SJSA1 (cell line): Measurements from ENCODE around the gene ZNF836. TPM values are rescaled to one million over a fixed set of nuclear protein-coding genes. Genes with fewer than 3 reads are reported as not detected.
"Not testable (repeated sequence)": the region's sequence is repeated elsewhere in the genome, so short reads cannot be mapped to it uniquely, and the experiment has no call there.

Source experiments
- DNase-seq, 2 experiments: peaks; one replicate each; pipeline ENCODE4 v3.0.0-alpha.2; 2015 to 2020; ENCODE audit warnings: low spot score in 2 of 2, low read depth in 1 of 2
- H3K27ac ChIP-seq: fragments of 250-450 bp; sonication (Bioruptor Pico); 2 replicates; pipeline ENCODE4 v1.5.1; 2020; ENCODE audit warnings: mild to moderate bottlenecking, moderate library complexity
- H3K27me3 ChIP-seq: fragments of 250-450 bp; sonication (Bioruptor Pico); replicated peaks from 2 replicates; pipeline ENCODE4 v1.5.1; 2020; ENCODE audit warnings: mild to moderate bottlenecking, moderate library complexity
- H3K36me3 ChIP-seq: fragments of 250-450 bp; sonication (Bioruptor Pico); 2 replicates; pipeline ENCODE4 v1.5.1; 2020; ENCODE audit warnings: mild to moderate bottlenecking
- H3K4me1 ChIP-seq: fragments of 250-450 bp; sonication (Bioruptor Pico); replicated peaks from 2 replicates; pipeline ENCODE4 v1.6.1; 2021; ENCODE audit warnings: mild to moderate bottlenecking
- H3K4me3 ChIP-seq: fragments of 250-450 bp; sonication (Bioruptor Pico); 2 replicates; pipeline ENCODE4 v1.5.1; 2020; ENCODE audit warnings: mild to moderate bottlenecking
- H3K9me3 ChIP-seq: fragments of 250-450 bp; sonication (Bioruptor Pico); replicated peaks from 2 replicates; pipeline ENCODE4 v1.5.1; 2020; ENCODE audit warnings: mild to moderate bottlenecking
- total RNA-seq: library from RNA; depleted of rRNA; stranded (reverse); fragments of >200 nt; shearing (Covaris generic); gene quantifications from 2 replicates; pipeline ENCODE4 v1.2.3, GENCODE V29; 2014; rRNA removed

Gene ZNF836
- 4.3 and 5.9 TPM in 2 replicates for total RNA-seq

DNA sequence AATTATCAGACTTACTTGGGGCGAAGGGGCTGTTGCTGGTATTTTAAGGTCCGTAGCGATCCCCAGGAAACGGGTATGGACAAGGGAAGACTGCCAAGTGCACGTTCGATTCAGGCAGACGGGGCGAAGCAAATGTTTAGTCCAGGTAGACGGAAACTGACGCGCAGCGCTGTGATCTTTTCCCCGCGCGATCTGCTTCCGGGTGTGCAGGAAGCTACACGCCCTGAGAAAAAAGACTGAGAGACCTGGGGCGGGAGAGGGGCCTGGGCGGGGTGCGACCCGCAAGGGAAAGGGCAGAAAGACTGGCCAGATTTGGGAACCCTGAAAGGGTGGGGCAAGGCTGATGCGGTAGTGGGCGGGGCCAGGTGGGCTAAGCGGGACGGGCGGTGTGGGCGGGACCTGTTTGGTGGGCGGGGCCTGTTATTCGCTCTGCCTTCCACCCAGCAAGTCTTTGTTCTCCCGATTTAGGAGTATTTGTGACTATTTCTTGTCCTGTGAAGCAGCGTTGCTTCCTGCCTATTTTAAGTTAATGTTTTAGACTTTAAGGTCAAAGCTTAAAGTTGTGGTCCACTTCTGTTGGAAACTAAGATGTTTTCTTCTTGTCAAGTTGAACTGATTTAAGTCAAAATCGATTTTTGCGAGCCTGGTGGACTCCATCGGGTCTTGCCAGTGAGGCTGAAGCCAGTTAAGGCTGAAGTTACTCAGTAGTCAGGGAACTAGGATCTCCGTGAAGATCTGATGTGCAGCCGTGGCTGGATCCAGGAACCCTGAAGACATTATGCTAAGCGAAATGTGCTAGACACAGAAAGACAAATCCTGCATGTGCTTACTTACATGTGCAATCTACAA lies at the start of gene ZNF836:
Gene ZNF836, minus strand, starts transcription at position 301 of the 849 bp plus-strand sequence. CDS start 3,549 bp downstream, outside the sequence.
- 0 out of 2 replicates have a peak, but pooled peaks cover 8% of the 10 kb centered on the region for H3K9me3 ChIP-seq
- H3K27ac ChIP-seq: 0 out of 2 replicates have a peak within 1 kb of the TSS, but pooled peaks have one; percentile 20
- peak within 1 kb of the TSS; percentile 56 for H3K4me3 ChIP-seq
- H3K27me3 ChIP-seq: no peaks in the 10 kb centered on the region
- H3K4me1 ChIP-seq: peaks cover 5% of the 10 kb centered on the region
- DNase-seq: peak; percentile 53 to 82
- H3K36me3 ChIP-seq: peaks cover 23% of the 10 kb centered on the region

GRCh38 chr19:52221031-52221430 lies 49.6 kb upstream of the ZNF836 start:
- Histone ChIP-seq H3K9me3 (no peaks in the 10 kb centered on the region), H3K4me1 (no peaks in the 10 kb centered on the region), H3K36me3 (peaks cover 97% of the 10 kb centered on the region), H3K27me3 (no peaks in the 10 kb centered on the region), H3K4me3 (no peak overlapping the region), H3K27ac (no peak overlapping the region)
- DNase-seq: no peak

- H3K4me1 ChIP-seq: no peaks in the 10 kb centered on the region
- H3K27ac ChIP-seq: no peak overlapping the region
- H3K9me3 ChIP-seq: no peaks in the 10 kb centered on the region
- H3K36me3 ChIP-seq: peaks cover 98% of the 10 kb centered on the region
- H3K4me3 ChIP-seq: no peak overlapping the region
- no peaks in the 10 kb centered on the region for H3K27me3 ChIP-seq
- DNase-seq: no peak
Observed at GRCh38 chr19:52219611-52220010, 48.2 kb upstream of the ZNF836 start.

DNA sequence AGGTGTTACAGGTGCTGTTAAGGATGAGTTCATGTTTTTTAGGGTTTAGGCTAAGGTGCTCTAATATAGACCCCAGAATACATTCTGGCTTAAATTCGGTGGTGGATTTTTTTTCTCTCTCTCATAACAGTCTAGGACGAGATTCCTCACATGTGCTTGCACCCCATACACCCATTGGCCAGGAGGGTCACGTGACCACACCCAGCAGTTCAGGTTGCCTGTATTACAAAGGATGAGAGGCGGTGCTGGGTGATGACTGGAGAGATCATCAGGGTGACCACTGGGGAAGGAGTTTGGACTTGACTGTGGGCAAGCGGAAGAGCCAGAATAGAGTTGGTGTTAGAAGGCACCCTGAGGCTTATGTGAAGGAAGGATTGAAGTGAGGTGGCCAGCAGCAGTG lies 46.2 kb upstream of the ZNF836 start:
- H3K9me3 ChIP-seq: no peaks in the 10 kb centered on the region
- H3K4me1 ChIP-seq: no peaks in the 10 kb centered on the region
- no peak overlapping the region for H3K27ac ChIP-seq
- H3K36me3 ChIP-seq: peaks cover 95% of the 10 kb centered on the region
- no peak for DNase-seq
- no peaks in the 10 kb centered on the region for H3K27me3 ChIP-seq
- H3K4me3 ChIP-seq: no peak overlapping the region

GRCh38 chr19:52216401-52216800 lies 45.0 kb upstream of the ZNF836 start:
- no peak overlapping the region for H3K27ac ChIP-seq
- no peaks in the 10 kb centered on the region for H3K9me3 ChIP-seq
- no peaks in the 10 kb centered on the region for H3K4me1 ChIP-seq
- no peaks in the 10 kb centered on the region for H3K27me3 ChIP-seq
- H3K36me3 ChIP-seq: peaks cover 95% of the 10 kb centered on the region
- no peak overlapping the region for H3K4me3 ChIP-seq
- no peak for DNase-seq

DNA sequence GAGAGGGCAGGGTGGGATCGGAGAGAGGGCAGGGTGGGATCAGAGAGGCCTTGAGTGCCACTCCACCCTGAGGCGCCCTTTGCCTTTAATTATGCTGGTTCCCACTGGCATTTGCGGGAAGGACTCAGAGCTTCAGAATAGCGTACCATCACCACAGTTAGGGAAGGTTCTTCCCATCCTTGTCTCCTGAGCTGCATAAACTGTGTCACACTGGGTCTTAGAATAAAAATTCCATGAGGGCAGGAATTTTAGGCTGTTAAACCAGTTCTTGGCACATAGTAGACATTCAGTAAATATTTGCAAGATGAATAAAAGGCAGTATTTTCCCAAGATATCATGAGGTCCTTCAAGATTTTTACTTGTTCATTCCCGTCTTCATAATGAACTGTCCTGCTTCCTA lies 42.8 kb upstream of the ZNF836 start:
- Histone ChIP-seq H3K27me3 (no peaks in the 10 kb centered on the region), H3K36me3 (peaks cover 94% of the 10 kb centered on the region), H3K4me3 (no peak overlapping the region), H3K9me3 (no peaks in the 10 kb centered on the region), H3K4me1 (no peaks in the 10 kb centered on the region), H3K27ac (no peak overlapping the region)
- no peak for DNase-seq

DNA sequence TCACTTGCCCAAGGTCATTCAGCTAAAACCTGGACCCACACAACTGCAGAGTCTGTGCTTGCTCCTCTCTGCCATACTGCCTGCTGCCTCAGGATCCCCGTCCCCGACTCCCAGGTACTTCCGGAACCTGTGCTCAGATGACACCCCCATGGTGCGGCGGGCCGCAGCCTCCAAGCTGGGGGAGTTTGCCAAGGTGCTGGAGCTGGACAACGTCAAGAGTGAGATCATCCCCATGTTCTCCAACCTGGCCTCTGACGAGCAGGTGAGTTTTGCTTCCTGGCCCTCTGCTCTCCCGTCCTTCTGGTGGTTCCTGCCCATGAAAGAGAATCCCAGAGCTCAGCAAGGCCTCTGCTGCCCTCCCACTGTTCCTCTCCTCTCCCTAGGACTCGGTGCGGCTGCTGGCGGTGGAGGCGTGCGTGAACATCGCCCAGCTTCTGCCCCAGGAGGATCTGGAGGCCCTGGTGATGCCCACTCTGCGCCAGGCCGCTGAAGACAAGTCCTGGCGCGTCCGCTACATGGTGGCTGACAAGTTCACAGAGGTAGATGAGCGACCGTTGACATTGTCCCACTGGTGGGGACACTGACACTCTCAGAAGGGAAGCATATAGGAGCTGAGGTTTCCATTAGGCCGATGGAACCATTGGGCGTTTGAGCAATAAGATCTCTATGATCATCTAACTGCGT lies 41.3 kb upstream of the ZNF836 start:
- H3K27ac ChIP-seq: no peak overlapping the region
- H3K4me3 ChIP-seq: no peak overlapping the region
- H3K27me3 ChIP-seq: no peaks in the 10 kb centered on the region
- no peaks in the 10 kb centered on the region for H3K9me3 ChIP-seq
- no peak for DNase-seq
- peaks cover 95% of the 10 kb centered on the region for H3K36me3 ChIP-seq
- no peaks in the 10 kb centered on the region for H3K4me1 ChIP-seq

DNA sequence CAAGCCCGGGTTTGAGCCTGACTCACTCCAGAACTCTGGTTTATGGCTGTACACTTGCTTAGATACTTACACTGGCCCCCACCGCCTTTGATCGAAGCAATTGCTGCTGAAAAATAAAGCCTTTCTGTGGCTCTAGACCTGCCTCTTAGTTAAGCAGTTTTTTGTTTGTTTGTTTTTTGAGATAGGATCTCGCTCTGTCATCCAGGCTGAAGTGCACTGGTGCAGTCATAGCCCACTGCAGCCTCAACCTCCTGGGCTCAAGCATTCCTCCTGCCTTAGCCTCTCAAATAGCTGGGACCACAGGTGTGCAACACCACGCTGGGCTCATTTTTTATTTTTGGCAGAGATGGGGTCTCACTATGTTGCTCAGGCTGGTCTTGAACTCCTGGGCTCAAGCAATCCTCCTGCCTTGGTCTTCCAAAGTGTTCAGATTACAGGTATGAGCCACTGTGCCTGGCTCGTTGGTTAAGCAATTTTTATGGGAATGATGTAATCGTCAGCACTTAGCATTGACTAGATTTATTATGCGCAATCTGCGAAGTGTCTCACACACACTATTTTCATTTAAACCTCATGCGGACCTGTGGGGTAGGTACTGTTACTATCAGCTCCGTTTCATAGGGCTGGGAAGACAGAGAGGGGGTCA lies 40.6 kb upstream of the ZNF836 start:
- Histone ChIP-seq H3K4me3 (no peak overlapping the region), H3K9me3 (no peaks in the 10 kb centered on the region), H3K36me3 (peaks cover 95% of the 10 kb centered on the region), H3K27me3 (no peaks in the 10 kb centered on the region), H3K4me1 (no peaks in the 10 kb centered on the region), H3K27ac (no peak overlapping the region)
- no peak for DNase-seq

- no peaks in the 10 kb centered on the region for H3K9me3 ChIP-seq
- DNase-seq: no peak
- H3K4me1 ChIP-seq: no peaks in the 10 kb centered on the region
- H3K36me3 ChIP-seq: peaks cover 95% of the 10 kb centered on the region
- H3K27ac ChIP-seq: no peak overlapping the region
- H3K27me3 ChIP-seq: no peaks in the 10 kb centered on the region
- H3K4me3 ChIP-seq: no peak overlapping the region
Observed at GRCh38 chr19:52211203-52211602, 39.8 kb upstream of the ZNF836 start.

DNA sequence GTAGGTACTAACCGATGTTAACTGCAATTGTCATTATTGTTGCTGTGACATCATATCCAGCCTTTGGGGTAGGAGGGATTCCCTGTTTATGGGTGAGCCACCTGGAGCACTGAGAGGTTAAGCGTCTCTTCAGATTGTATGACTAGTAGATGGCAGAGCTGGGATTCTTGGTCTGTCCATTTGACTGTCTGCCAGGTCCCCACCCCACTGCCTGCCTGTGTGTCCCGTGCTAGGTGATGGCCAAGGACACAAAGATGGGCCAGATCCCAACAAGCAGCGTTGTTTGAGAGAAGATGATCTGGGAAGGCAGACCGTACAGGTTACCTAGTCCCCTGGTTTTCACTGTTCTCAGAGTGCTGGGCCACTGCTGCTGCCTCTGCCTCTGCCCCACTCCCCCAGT lies 35.1 kb upstream of the ZNF836 start:
- no peak overlapping the region for H3K4me3 ChIP-seq
- no peaks in the 10 kb centered on the region for H3K4me1 ChIP-seq
- DNase-seq: no peak
- no peaks in the 10 kb centered on the region; the same call in 1 of the 2 replicates for H3K9me3 ChIP-seq
- H3K27ac ChIP-seq: no peak overlapping the region
- peaks cover 98% of the 10 kb centered on the region for H3K36me3 ChIP-seq
- no peaks in the 10 kb centered on the region for H3K27me3 ChIP-seq

- H3K9me3 ChIP-seq, DNase-seq, H3K27ac ChIP-seq, H3K4me3 ChIP-seq, H3K4me1 ChIP-seq, H3K27me3 ChIP-seq: not testable (repeated sequence)
- peaks cover 91% of the 10 kb centered on the region for H3K36me3 ChIP-seq
Observed at GRCh38 chr19:52200755-52201391, 29.5 kb upstream of the ZNF836 start.

- no peak for DNase-seq
- H3K9me3 ChIP-seq: no peaks in the 10 kb centered on the region; the same call in 1 of the 2 replicates
- H3K36me3 ChIP-seq: peaks cover 91% of the 10 kb centered on the region
- H3K27ac ChIP-seq: no peak overlapping the region
- H3K4me1 ChIP-seq: peaks cover 6% of the 10 kb centered on the region; the same call in 1 of the 2 replicates
- H3K27me3 ChIP-seq: no peaks in the 10 kb centered on the region
- H3K4me3 ChIP-seq: no peak overlapping the region
Observed at GRCh38 chr19:52200044-52200443, 28.6 kb upstream of the ZNF836 start.

GRCh38 chr19:52198678-52199077 lies 27.3 kb upstream of the ZNF836 start:
- DNase-seq: no peak
- H3K4me1 ChIP-seq: peaks cover 6% of the 10 kb centered on the region; the same call in 1 of the 2 replicates
- peaks cover 88% of the 10 kb centered on the region for H3K36me3 ChIP-seq
- no peaks in the 10 kb centered on the region; the same call in 1 of the 2 replicates for H3K9me3 ChIP-seq
- H3K4me3 ChIP-seq: no peak overlapping the region
- H3K27ac ChIP-seq: no peak overlapping the region
- no peaks in the 10 kb centered on the region for H3K27me3 ChIP-seq
